Measurements from ENCODE around the gene RIF1. TPM values are rescaled to one million over a fixed set of nuclear protein-coding genes. Genes with fewer than 3 reads are reported as not detected.

Gene RIF1
- total RNA-seq, 1 experiment from 2014 or later = 37.1 TPM

- H3K79me2 ChIP-seq (ENCODE audit: low read length) = no peaks in the 10 kb centered on the region
- DNase-seq (peak; percentile 32), ATAC-seq (no peak)
- BruUV-seq (replicated peaks) = no TSS peak
- no peaks in the 10 kb centered on the region for H3K9me3 ChIP-seq (ENCODE audit: low read length)
- H3K4me3 ChIP-seq (ENCODE audit: low read length) = no peak overlapping the region
- ChIA-PET POLR2A (ENCODE audit: unreplicated experiment) (no interaction called here), CTCF (no interaction called here)
- intact Hi-C loops (cut with micrococcal nuclease) = no loop called here
- no peaks in the 10 kb centered on the region for H4K20me1 ChIP-seq (ENCODE audit: low read length)
- H3K27me3 ChIP-seq (ENCODE audit: low read length) = no peaks in the 10 kb centered on the region
- no peak overlapping the region for H3K9ac ChIP-seq (ENCODE audit: low read length)
- H3K36me3 ChIP-seq (ENCODE audit: low read depth, low read length) = no peaks in the 10 kb centered on the region
- H3K4me1 ChIP-seq (ENCODE audit: insufficient read depth, low read length) = no peaks in the 10 kb centered on the region
- no peaks in the 10 kb centered on the region for H3F3A ChIP-seq (ENCODE audit: low read length, unreplicated experiment)
- H2AFZ ChIP-seq (ENCODE audit: low read length) = no peak overlapping the region
- no peak overlapping the region for H3K4me2 ChIP-seq (ENCODE audit: low read length)
- H3K9me2 ChIP-seq (replicated peaks; ENCODE audit: low read length) = no peaks in the 10 kb centered on the region
- no peak overlapping the region for H3K27ac ChIP-seq (ENCODE audit: low read length)
- no peak for TF ChIP-seq EZH2 (IDR thresholded peaks at IDR 0.05; ENCODE audit: low read length, unreplicated experiment)
Observed at GRCh38 chr2:151518802-151519201, 109.1 kb downstream of the RIF1 start.

DNA sequence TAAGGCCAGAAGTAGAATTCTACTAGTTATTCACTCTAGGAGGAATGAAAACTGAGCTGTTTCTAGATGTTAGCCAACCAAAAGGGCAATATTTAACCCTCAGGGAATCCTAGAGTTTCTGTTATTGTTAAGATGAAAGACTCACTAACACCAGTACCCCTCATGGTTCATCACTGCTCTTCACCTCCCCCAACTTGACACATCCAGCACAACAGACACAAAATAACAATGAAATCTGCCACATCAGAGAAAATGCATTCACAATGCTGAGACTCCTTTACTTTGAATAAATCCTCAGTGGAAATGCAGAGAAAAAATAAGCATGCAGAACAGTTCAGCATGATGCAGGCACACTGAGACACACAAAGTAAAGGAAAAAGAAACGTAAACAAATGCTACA, 111.3 kb downstream of the RIF1 start:
- POLR2A ChIA-PET (ENCODE audit: unreplicated experiment) = no interaction called here
- H3F3A ChIP-seq (ENCODE audit: low read length, unreplicated experiment) = no peaks in the 10 kb centered on the region
- no peaks in the 10 kb centered on the region for H4K20me1 ChIP-seq (ENCODE audit: low read length)
- BruUV-seq (replicated peaks) = no TSS peak
- H3K9ac ChIP-seq (ENCODE audit: low read length) = no peak overlapping the region
- CTCF ChIA-PET = no interaction called here
- H3K4me1 ChIP-seq (ENCODE audit: insufficient read depth, low read length) = peaks cover 5% of the 10 kb centered on the region; the same call in 1 of the 2 replicates
- DNase-seq (no peak), ATAC-seq (no peak)
- H3K4me2 ChIP-seq (ENCODE audit: low read length) = no peak overlapping the region
- no peaks in the 10 kb centered on the region for H3K36me3 ChIP-seq (ENCODE audit: low read depth, low read length)
- intact Hi-C loops (cut with micrococcal nuclease) = no loop called here
- no peaks in the 10 kb centered on the region for H3K9me3 ChIP-seq (ENCODE audit: low read length)
- H3K27ac ChIP-seq (ENCODE audit: low read length) = no peak overlapping the region
- no peaks in the 10 kb centered on the region for H3K27me3 ChIP-seq (ENCODE audit: low read length)
- H2AFZ ChIP-seq (ENCODE audit: low read length) = no peak overlapping the region
- TF ChIP-seq EZH2phosphoT487 (IDR thresholded peaks at IDR 0.05; ENCODE audit: borderline replicate concordance, low read length) = no peak
- TF ChIP-seq EZH2 (IDR thresholded peaks at IDR 0.05; ENCODE audit: low read length, unreplicated experiment) = no peak
- no peak for TF ChIP-seq CTCF (conservative IDR thresholded peaks at IDR 0.05; ENCODE audit: low read depth, low read length)
- H3K9me2 ChIP-seq (replicated peaks; ENCODE audit: low read length) = no peaks in the 10 kb centered on the region
- no peaks in the 10 kb centered on the region for H3K79me2 ChIP-seq (ENCODE audit: low read length)
- H3K4me3 ChIP-seq (ENCODE audit: low read length) = no peak overlapping the region

GRCh38 chr2:151522556-151522955, 112.9 kb downstream of the RIF1 start:
- no TSS peak for BruUV-seq (replicated peaks)
- ATAC-seq (no peak), DNase-seq (no peak)
- Histone ChIP-seq H3K9me3 (ENCODE audit: low read length) (no peaks in the 10 kb centered on the region), H3K79me2 (ENCODE audit: low read length) (no peaks in the 10 kb centered on the region), H2AFZ (ENCODE audit: low read length) (no peak overlapping the region), H3K27me3 (ENCODE audit: low read length) (no peaks in the 10 kb centered on the region), H3K4me1 (ENCODE audit: insufficient read depth, low read length) (peaks cover 5% of the 10 kb centered on the region; the same call in 1 of the 2 replicates), H3K4me3 (ENCODE audit: low read length) (no peak overlapping the region), H3K36me3 (ENCODE audit: low read depth, low read length) (no peaks in the 10 kb centered on the region), H3K4me2 (ENCODE audit: low read length) (no peak overlapping the region), H4K20me1 (ENCODE audit: low read length) (no peaks in the 10 kb centered on the region), H3K9me2 (replicated peaks; ENCODE audit: low read length) (no peaks in the 10 kb centered on the region), H3K27ac (ENCODE audit: low read length) (no peak overlapping the region), H3K9ac (ENCODE audit: low read length) (no peak overlapping the region), H3F3A (ENCODE audit: low read length, unreplicated experiment) (no peaks in the 10 kb centered on the region)
- CTCF ChIA-PET = no interaction called here
- TF ChIP-seq EZH2 (IDR thresholded peaks at IDR 0.05; ENCODE audit: low read length, unreplicated experiment) (no peak), EZH2phosphoT487 (IDR thresholded peaks at IDR 0.05; ENCODE audit: borderline replicate concordance, low read length) (no peak), CTCF (conservative IDR thresholded peaks at IDR 0.05; ENCODE audit: low read depth, low read length) (no peak)
- intact Hi-C loops (cut with micrococcal nuclease) = no loop called here
- POLR2A ChIA-PET (ENCODE audit: unreplicated experiment) = no interaction called here

Data from PC-3 (cell line).